Astrocyte (in vitro differentiated cells and primary cell): Measurements from ENCODE around the gene TBK1. TPM values are rescaled to one million over a fixed set of nuclear protein-coding genes. Genes with fewer than 3 reads are reported as not detected.

ENCODE experiments used
- DNase-seq: peaks from one replicate; pipeline ENCODE4 v3.0.0-alpha.2; 2010; ENCODE audit warnings: low read depth
- FAIRE-seq: peaks from 2 replicates; lab custom pipeline; 2011; peaks lifted over from hg19 to GRCh38; lab: Jason Lieb, UNC
- H2AFZ ChIP-seq: 2 replicates; pipeline ENCODE4 v1.6.0; 2012; ENCODE audit warnings: low read depth, low read length, inconsistent platforms
- H3K27ac ChIP-seq: 2 replicates; pipeline ENCODE4 v1.5.1; 2011; ENCODE audit warnings: low read depth, low read length, inconsistent platforms
- H3K27me3 ChIP-seq: 2 replicates; pipeline ENCODE4 v1.6.0; 2011; ENCODE audit warnings: low read length, inconsistent platforms; ENCODE audit not compliant: insufficient read depth
- H3K36me3 ChIP-seq: 2 replicates; pipeline ENCODE4 v1.5.1; 2011; ENCODE audit warnings: low read length, inconsistent platforms; ENCODE audit not compliant: insufficient read depth
- H3K4me1 ChIP-seq: 2 replicates; pipeline ENCODE4 v1.5.1; 2011; ENCODE audit warnings: low read length, inconsistent platforms; ENCODE audit not compliant: insufficient read depth
- H3K4me2 ChIP-seq: 2 replicates; pipeline ENCODE4 v1.6.0; 2012; ENCODE audit warnings: low read length, inconsistent platforms
- H3K4me3 ChIP-seq: 2 replicates; pipeline ENCODE4 v1.5.1; 2011; ENCODE audit warnings: low read depth, mild to moderate bottlenecking, low read length, inconsistent platforms; ENCODE audit not compliant: insufficient read depth
- H3K79me2 ChIP-seq: 2 replicates; pipeline ENCODE4 v1.6.0; 2012; ENCODE audit warnings: mild to moderate bottlenecking, low read length, inconsistent platforms; ENCODE audit not compliant: insufficient read depth
- H3K9ac ChIP-seq: 2 replicates; pipeline ENCODE4 v1.6.0; 2012; ENCODE audit warnings: mild to moderate bottlenecking, low read length, inconsistent platforms
- H3K9me3 ChIP-seq: 2 replicates; pipeline ENCODE4 v1.5.1; 2012; ENCODE audit warnings: low read depth, mild to moderate bottlenecking, low read length, inconsistent platforms; ENCODE audit not compliant: insufficient read depth
- H4K20me1 ChIP-seq: 2 replicates; pipeline ENCODE4 v1.6.0; 2012; ENCODE audit warnings: low read length, inconsistent platforms; ENCODE audit not compliant: insufficient read depth
- H3K27ac Mint-ChIP-seq: one replicate; pipeline ENCODE4 v1.8.0; 2021; ENCODE audit warnings: mild to moderate bottlenecking, mixed read lengths; ENCODE audit not compliant: unreplicated experiment
- H3K27me3 Mint-ChIP-seq: one replicate; pipeline ENCODE4 v1.8.0; 2021; ENCODE audit warnings: low read depth, mixed read lengths; ENCODE audit not compliant: unreplicated experiment
- H3K36me3 Mint-ChIP-seq: one replicate; pipeline ENCODE4 v1.8.0; 2021; ENCODE audit warnings: low read depth, mixed read lengths; ENCODE audit not compliant: unreplicated experiment
- H3K4me1 Mint-ChIP-seq: one replicate; pipeline ENCODE4 v1.8.0; 2021; ENCODE audit warnings: low read depth, mixed read lengths; ENCODE audit not compliant: unreplicated experiment
- H3K4me3 Mint-ChIP-seq: one replicate; pipeline ENCODE4 v1.8.0; 2021; ENCODE audit warnings: mild to moderate bottlenecking, moderate library complexity, mixed read lengths; ENCODE audit not compliant: unreplicated experiment
- H3K9me3 Mint-ChIP-seq: one replicate; pipeline ENCODE4 v1.8.0; 2021; ENCODE audit warnings: mild to moderate bottlenecking, mixed read lengths; ENCODE audit not compliant: unreplicated experiment
- CTCF ChIP-seq: IDR thresholded peaks from 2 replicates; pipeline ENCODE4 v1.5.1; 2011; ENCODE audit warnings: low read depth, mild to moderate bottlenecking, inconsistent platforms, low read length, moderate library complexity; ENCODE audit not compliant: insufficient read depth
- EZH2 ChIP-seq: IDR thresholded peaks from 2 replicates; pipeline ENCODE4 v1.6.1; 2012; ENCODE audit warnings: mild to moderate bottlenecking, low read length, inconsistent platforms; ENCODE audit not compliant: insufficient read depth
- total RNA-seq: library from RNA; stranded (reverse); gene quantifications from 2 replicates; pipeline ENCODE4 v1.2.1, GENCODE V29; 2021

The TBK1 gene
- total RNA-seq, 1 donor from 2014 or later: 23.7 TPM

GRCh38 chr12:64418209-64418608 lies 33.7 kb upstream of the TBK1 start:
- Mint-ChIP-seq H3K27me3 (no peaks in the 10 kb centered on the region), H3K4me3 (no peak overlapping the region), H3K36me3 (peaks cover 13% of the 10 kb centered on the region), H3K9me3 (no peaks in the 10 kb centered on the region), H3K27ac (no peak overlapping the region), H3K4me1 (no peaks in the 10 kb centered on the region)
- Histone ChIP-seq H3K4me2 (no peak overlapping the region), H3K27me3 (no peaks in the 10 kb centered on the region), H3K9me3 (no peaks in the 10 kb centered on the region), H3K27ac (no peak overlapping the region), H3K4me3 (no peak overlapping the region), H3K36me3 (peaks cover 88% of the 10 kb centered on the region), H3K79me2 (peaks cover 4% of the 10 kb centered on the region), H3K4me1 (no peaks in the 10 kb centered on the region), H3K9ac (no peak overlapping the region), H2AFZ (no peak overlapping the region), H4K20me1 (peaks cover 11% of the 10 kb centered on the region)
- FAIRE-seq: no peak
- no peak for DNase-seq
- TF ChIP-seq CTCF (no peak), EZH2 (no peak)

GRCh38 chr12:64419696-64420095 lies 32.2 kb upstream of the TBK1 start:
- H3K4me2 ChIP-seq: no peak overlapping the region
- Mint-ChIP-seq H3K27ac (no peak overlapping the region), H3K4me3 (no peak overlapping the region), H3K9me3 (no peaks in the 10 kb centered on the region), H3K27me3 (no peaks in the 10 kb centered on the region), H3K36me3 (peaks cover 14% of the 10 kb centered on the region), H3K4me1 (no peaks in the 10 kb centered on the region)
- H4K20me1 ChIP-seq: no peaks in the 10 kb centered on the region
- FAIRE-seq (no peak), DNase-seq (no peak)
- no peak overlapping the region for H3K27ac ChIP-seq
- H3K36me3 ChIP-seq: peaks cover 87% of the 10 kb centered on the region
- no peak for TF ChIP-seq CTCF
- TF ChIP-seq EZH2: no peak
- no peak overlapping the region for H3K4me3 ChIP-seq
- H2AFZ ChIP-seq: no peak overlapping the region
- H3K9me3 ChIP-seq: no peaks in the 10 kb centered on the region
- no peaks in the 10 kb centered on the region for H3K79me2 ChIP-seq
- H3K27me3 ChIP-seq: no peaks in the 10 kb centered on the region
- no peaks in the 10 kb centered on the region for H3K4me1 ChIP-seq
- no peak overlapping the region for H3K9ac ChIP-seq

GRCh38 chr12:64427988-64428387 lies 23.9 kb upstream of the TBK1 start:
- TF ChIP-seq CTCF (no peak), EZH2 (no peak)
- Histone ChIP-seq H4K20me1 (peaks cover 12% of the 10 kb centered on the region), H3K27me3 (no peaks in the 10 kb centered on the region), H2AFZ (no peak overlapping the region), H3K27ac (no peak overlapping the region), H3K4me1 (no peaks in the 10 kb centered on the region), H3K4me2 (no peak overlapping the region), H3K79me2 (peaks cover 4% of the 10 kb centered on the region), H3K9ac (no peak overlapping the region), H3K4me3 (no peak overlapping the region), H3K9me3 (no peaks in the 10 kb centered on the region), H3K36me3 (peaks cover 72% of the 10 kb centered on the region)
- Mint-ChIP-seq H3K4me1 (peaks cover 15% of the 10 kb centered on the region), H3K27me3 (no peaks in the 10 kb centered on the region), H3K36me3 (peaks cover 29% of the 10 kb centered on the region), H3K27ac (no peak overlapping the region), H3K4me3 (no peak overlapping the region), H3K9me3 (no peaks in the 10 kb centered on the region)
- FAIRE-seq: no peak
- DNase-seq: no peak
